Neural progenitor cell (in vitro differentiated cells): ENCODE data around the gene CTDP1.

Experiments used
- EZH2 ChIP-seq: fragments of 200-600 bp; sonication (generic); IDR thresholded peaks from 2 replicates; pipeline ENCODE4 v1.6.1; 2017; ENCODE audit warnings: antibody characterized with exemption, mild to moderate bottlenecking, moderate library complexity
- EZH2phosphoT487 ChIP-seq: fragments of 200-600 bp; sonication (generic); IDR thresholded peaks from 2 replicates; pipeline ENCODE4 v1.6.1; 2017; ENCODE audit warnings: antibody characterized with exemption
- TF ChIP-seq, protein P1 (sequence below): fragments of 200-600 bp; sonication (generic); IDR thresholded peaks from 2 replicates; pipeline ENCODE4 v1.5.1; 2017; ENCODE audit warnings: antibody characterized with exemption, mild to moderate bottlenecking

DNA sequence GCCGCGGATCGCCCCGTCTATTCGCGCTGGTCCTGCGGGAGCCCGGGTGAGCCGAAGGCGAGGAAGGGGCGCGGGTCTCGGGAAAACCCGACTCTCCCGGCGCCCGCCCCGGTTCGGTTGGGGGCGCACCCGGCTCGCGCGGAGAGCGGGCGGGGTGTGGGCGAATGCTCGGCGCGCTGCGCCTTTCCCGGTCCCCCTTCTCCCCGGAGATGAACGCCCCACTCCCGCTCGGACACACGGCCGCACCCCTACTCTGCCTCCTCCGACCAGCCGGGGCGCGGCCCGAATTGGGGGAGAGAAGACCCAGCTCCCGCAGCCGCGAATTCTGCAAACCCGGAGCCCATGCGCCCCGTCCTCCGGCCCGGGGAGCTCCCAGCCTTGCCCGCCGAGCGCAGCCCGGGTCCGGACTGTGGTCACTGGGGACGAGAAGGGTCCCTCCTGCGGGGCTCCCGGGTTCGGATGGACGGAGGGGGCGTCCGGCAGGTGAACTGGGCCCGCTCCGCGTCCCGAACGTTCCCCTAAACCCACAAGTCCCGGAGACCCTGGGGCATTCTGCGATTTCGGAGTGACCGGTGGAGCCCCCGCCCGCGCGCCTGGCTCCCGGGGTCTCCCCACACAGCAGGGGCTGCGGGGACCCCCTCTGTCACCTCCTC is 118.9 kb downstream of the CTDP1 start:
- TF ChIP-seq, protein P1, sequence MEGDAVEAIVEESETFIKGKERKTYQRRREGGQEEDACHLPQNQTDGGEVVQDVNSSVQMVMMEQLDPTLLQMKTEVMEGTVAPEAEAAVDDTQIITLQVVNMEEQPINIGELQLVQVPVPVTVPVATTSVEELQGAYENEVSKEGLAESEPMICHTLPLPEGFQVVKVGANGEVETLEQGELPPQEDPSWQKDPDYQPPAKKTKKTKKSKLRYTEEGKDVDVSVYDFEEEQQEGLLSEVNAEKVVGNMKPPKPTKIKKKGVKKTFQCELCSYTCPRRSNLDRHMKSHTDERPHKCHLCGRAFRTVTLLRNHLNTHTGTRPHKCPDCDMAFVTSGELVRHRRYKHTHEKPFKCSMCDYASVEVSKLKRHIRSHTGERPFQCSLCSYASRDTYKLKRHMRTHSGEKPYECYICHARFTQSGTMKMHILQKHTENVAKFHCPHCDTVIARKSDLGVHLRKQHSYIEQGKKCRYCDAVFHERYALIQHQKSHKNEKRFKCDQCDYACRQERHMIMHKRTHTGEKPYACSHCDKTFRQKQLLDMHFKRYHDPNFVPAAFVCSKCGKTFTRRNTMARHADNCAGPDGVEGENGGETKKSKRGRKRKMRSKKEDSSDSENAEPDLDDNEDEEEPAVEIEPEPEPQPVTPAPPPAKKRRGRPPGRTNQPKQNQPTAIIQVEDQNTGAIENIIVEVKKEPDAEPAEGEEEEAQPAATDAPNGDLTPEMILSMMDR, result no peak
- TF ChIP-seq EZH2, result peak; percentile 97
- TF ChIP-seq EZH2phosphoT487, result peak; percentile 89
